Measurements from ENCODE around the gene METTL21C. TPM values are rescaled to one million over a fixed set of nuclear protein-coding genes. Genes with fewer than 3 reads are reported as not detected.

METTL21C gene
- polyA plus RNA-seq, 1 donor, result not detected

- DNase-seq, result no peak
Observed at GRCh38 chr13:102659168-102659713, 35.6 kb downstream of the METTL21C start.

GRCh38 chr13:102658660-102659059 lies 36.2 kb downstream of the METTL21C start:
- DNase-seq, result no peak

- DNase-seq, result no peak
Observed at GRCh38 chr13:102657630-102658029, 37.2 kb downstream of the METTL21C start.

- DNase-seq, result no peak
Observed at GRCh38 chr13:102654756-102655155, 40.1 kb downstream of the METTL21C start.

DNA sequence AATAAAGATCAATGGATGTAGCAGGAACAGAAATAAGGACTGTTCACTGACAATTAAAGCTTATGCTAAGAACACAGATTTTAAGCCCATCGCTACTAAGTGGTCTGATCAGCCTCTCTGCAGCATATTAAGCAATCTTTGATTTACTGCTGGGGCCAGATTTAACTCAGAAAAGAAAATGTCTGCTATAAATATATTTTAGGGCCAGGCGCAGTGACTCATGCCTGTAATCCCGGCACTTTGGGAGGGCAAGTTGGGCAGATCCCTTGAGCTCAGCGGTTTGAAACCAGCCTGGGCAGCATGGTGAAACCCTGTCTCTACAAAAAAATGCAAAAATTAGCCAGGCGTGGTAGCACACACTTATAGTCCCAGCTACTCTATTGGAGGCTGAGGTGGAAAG lies 43.0 kb downstream of the METTL21C start:
- no peak for DNase-seq

- DNase-seq, result no peak
Observed at GRCh38 chr13:102651392-102651791, 43.5 kb downstream of the METTL21C start.

DNA sequence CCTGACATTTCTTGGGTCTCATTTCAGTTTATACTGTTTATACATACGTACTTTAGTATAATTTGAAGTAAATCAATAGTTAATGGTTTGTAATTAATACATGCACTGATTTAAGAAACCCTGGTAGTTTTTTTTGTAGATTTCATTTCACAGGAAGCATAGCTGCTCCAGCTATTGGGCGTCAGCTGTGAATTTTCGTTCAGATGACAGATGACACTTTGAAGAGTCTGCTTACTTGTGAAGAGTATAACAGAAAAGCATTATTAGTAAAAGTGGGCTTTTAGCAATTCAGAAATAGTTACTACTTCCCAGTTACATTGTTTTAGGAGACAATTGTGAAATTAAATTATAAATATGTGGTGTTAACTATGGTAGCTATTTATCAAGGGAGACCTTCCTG lies 44.4 kb downstream of the METTL21C start:
- DNase-seq, result no peak

DNA sequence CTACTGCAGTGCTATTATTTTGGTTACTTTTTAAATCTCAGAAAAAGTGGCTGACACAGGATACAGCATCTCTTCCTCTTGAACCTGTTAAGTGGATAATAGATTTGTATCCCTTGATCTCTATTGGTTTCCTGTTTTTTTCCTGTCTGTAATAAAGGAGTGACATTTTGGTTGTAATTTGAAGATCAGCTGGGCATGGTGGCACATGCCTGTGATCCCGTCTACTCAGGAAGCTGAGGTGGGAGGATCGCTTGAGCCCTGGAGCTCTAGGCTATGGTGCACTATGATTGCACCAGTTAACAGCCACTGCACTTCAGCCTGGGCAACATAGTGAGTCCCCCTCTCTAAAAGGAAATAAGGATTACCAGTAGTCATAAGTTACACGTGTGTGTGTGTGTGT lies 46.8 kb downstream of the METTL21C start:
- DNase-seq, result no peak

GRCh38 chr13:102645701-102646100 lies 49.1 kb downstream of the METTL21C start:
- DNase-seq, result no peak

DNA sequence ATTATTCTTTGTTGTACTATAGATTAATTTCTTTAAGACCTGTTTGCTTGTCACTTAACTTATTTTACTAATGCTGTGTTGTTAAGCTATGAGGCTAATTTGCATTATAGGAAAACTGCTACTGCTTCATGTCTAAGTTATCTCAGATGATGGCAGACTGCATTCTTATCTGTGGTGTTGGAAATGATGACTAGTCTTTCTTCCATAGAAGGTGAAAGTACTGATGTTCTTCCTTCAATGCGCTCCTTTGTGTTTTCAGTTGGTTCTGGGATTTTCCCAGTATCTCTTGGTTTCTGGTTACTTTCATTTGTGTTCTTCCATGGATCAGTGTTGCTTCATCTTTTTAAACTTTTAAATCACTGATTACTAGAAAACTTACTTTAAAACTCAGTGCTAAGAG lies 51.2 kb downstream of the METTL21C start:
- DNase-seq, result no peak

- DNase-seq, result peak; percentile 56
Observed at GRCh38 chr13:102642475-102642874, 52.4 kb downstream of the METTL21C start.

DNA sequence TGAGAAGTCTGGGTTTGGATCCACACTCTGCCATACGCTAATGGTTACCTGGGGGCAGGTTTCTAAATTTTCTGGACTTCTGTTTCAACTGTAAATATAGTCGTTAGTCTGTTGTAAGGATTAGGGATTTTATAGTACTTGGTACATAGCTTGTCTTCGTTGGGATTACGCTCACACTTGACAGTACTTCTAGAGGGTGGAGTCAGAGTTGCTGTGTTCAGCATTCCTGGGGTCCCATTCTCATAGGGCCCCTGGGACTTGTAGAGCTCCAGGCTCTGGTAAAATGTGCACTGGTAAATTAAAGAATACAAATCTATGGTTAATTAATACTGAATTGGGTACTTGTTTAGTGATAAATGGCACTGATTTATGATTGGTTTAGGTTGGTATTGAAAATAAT lies 52.8 kb downstream of the METTL21C start:
- no peak for DNase-seq

DNA sequence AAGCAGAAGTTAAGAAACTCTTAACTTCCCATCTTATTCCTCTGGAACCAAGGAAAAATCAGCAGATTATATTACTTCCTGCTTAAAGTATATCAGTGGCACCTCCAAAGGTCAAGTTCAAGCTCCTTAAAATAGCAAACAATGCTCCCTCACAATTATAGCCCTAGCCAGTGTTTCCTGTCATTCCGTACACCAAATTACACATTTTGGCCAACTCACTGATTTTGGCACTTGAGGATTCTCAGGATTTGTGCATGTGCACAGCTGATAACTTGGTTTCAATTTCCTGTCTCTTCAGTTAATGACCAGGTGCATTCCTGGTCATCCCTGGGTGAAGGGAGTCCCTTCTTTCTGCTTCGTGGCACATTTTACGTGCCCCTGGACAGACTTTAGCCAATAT lies 56.1 kb downstream of the METTL21C start:
- DNase-seq, result no peak

Other genes with a start within 250 kb of the METTL21C start
- 71.7 TPM for gene TPP2, start 98.1 kb downstream of the METTL21C start, polyA plus RNA-seq (ENCODE audit: insufficient read length)
- 33.9 TPM for gene TEX30, start 78.7 kb upstream of the METTL21C start, polyA plus RNA-seq (ENCODE audit: insufficient read length)
- 48.2 TPM for gene POGLUT2, start 103.9 kb upstream of the METTL21C start, polyA plus RNA-seq (ENCODE audit: insufficient read length)
- gene BIVM, start 104.1 kb upstream of the METTL21C start, polyA plus RNA-seq (ENCODE audit: insufficient read length), result 78.5 TPM
- gene ERCC5, start 151.0 kb upstream of the METTL21C start, polyA plus RNA-seq (ENCODE audit: insufficient read length), result 82.1 TPM

All from left kidney (tissue), 2 donors.